CD14-positive monocyte (primary cell): ENCODE data around the gene SFT2D3. TPM values are rescaled to one million over a fixed set of nuclear protein-coding genes. Genes with fewer than 3 reads are reported as not detected.

ENCODE experiments used
- DNase-seq, 3 donors: peaks; one replicate each; pipeline ENCODE4 v3.0.0-alpha.2; 2011 to 2022
- H2AFZ ChIP-seq: 2 replicates; pipeline ENCODE4 v1.6.0; 2012; ENCODE audit warnings: mild to moderate bottlenecking, low read depth, low read length, inconsistent platforms; ENCODE audit not compliant: insufficient read depth, poor library complexity, severe bottlenecking
- H3K27ac ChIP-seq, 2 donors: 1 replicate in 1 of 2; 2 replicates in 1 of 2; pipeline ENCODE4 v1.5.1; 2012 to 2013; ENCODE audit warnings: low read length in 2 of 2, control low read depth in 1 of 2, inconsistent platforms in 1 of 2, low read depth in 1 of 2, mild to moderate bottlenecking in 1 of 2
- H3K27me3 ChIP-seq, 2 donors: one replicate each; pipeline versions ENCODE4 v1.6.0 to v1.6.1; 2011 to 2013; ENCODE audit warnings: low read length in 2 of 2; ENCODE audit not compliant: control insufficient read depth in 2 of 2, insufficient read depth in 2 of 2
- H3K36me3 ChIP-seq, 2 donors: replicated peaks in 1 of 2; 1 replicate in 1 of 2; 2 replicates in 1 of 2; pipeline versions ENCODE4 v1.5.1 to v1.6.1; 2012 to 2013; ENCODE audit warnings: low read length in 2 of 2, control low read depth in 1 of 2, inconsistent platforms in 1 of 2, mild to moderate bottlenecking in 1 of 2; ENCODE audit not compliant: insufficient read depth in 2 of 2, control insufficient read depth in 1 of 2
- H3K4me1 ChIP-seq, 2 donors: 1 replicate in 1 of 2; 2 replicates in 1 of 2; pipeline versions ENCODE4 v1.5.1 to v1.6.1; 2012 to 2013; ENCODE audit warnings: low read length in 2 of 2, control low read depth in 1 of 2, inconsistent platforms in 1 of 2, mild to moderate bottlenecking in 1 of 2, moderate library complexity in 1 of 2; ENCODE audit not compliant: insufficient read depth in 2 of 2, control insufficient read depth in 1 of 2
- H3K4me2 ChIP-seq: replicated peaks from 2 replicates; pipeline ENCODE3; 2012; ENCODE audit warnings: low read length, moderate library complexity, mild to moderate bottlenecking; ENCODE audit not compliant: poor library complexity, severe bottlenecking; ENCODE audit errors: extremely low read depth
- H3K4me3 ChIP-seq, 3 experiments: fragments of 200-600 bp in 1 of 3; sonication (generic) in 1 of 3; replicated peaks in 1 of 3; 1 replicate in 2 of 3; 2 replicates in 1 of 3; pipeline ENCODE4 v1.5.1; 2011 to 2013; ENCODE audit warnings: low read length in 3 of 3, mild to moderate bottlenecking in 3 of 3, control low read depth in 2 of 3, low read depth in 2 of 3, inconsistent platforms in 1 of 3, moderate library complexity in 1 of 3
- H3K79me2 ChIP-seq: 2 replicates; pipeline ENCODE4 v1.6.0; 2012; ENCODE audit warnings: mild to moderate bottlenecking, control low read depth, inconsistent platforms, low read length, moderate library complexity; ENCODE audit not compliant: insufficient read depth
- H3K9ac ChIP-seq: 2 replicates; pipeline ENCODE4 v1.6.0; 2017; ENCODE audit warnings: low read length, mild to moderate bottlenecking; ENCODE audit not compliant: insufficient read depth, poor library complexity, severe bottlenecking
- H3K9me3 ChIP-seq, 2 donors: replicated peaks in 1 of 2; 1 replicate in 1 of 2; 2 replicates in 1 of 2; pipeline versions ENCODE4 v1.5.1 to v1.6.1; 2012 to 2013; ENCODE audit warnings: low read length in 2 of 2, control low read depth in 1 of 2; ENCODE audit not compliant: control insufficient read depth in 1 of 2, insufficient read depth in 1 of 2
- H4K20me1 ChIP-seq: 2 replicates; pipeline ENCODE4 v1.6.0; 2012; ENCODE audit warnings: mild to moderate bottlenecking, low read length, control low read depth, moderate library complexity; ENCODE audit not compliant: insufficient read depth
- H3K27ac Mint-ChIP-seq, 7 donors: one replicate each; pipeline ENCODE4 v1.8.0; 2020; ENCODE audit warnings: mild to moderate bottlenecking in 7 of 7, mixed read lengths in 7 of 7, moderate library complexity in 6 of 7, inconsistent platforms in 2 of 7
- H3K27me3 Mint-ChIP-seq, 3 donors: one replicate each; pipeline ENCODE4 v1.8.0; 2021 to 2022; ENCODE audit warnings: low read depth in 3 of 3, mild to moderate bottlenecking in 3 of 3, mixed read lengths in 3 of 3, moderate library complexity in 3 of 3, inconsistent platforms in 1 of 3
- H3K36me3 Mint-ChIP-seq, 2 donors: one replicate each; pipeline ENCODE4 v1.8.0; 2020; ENCODE audit warnings: mixed read lengths in 2 of 2, inconsistent platforms in 1 of 2, mild to moderate bottlenecking in 1 of 2
- H3K4me1 Mint-ChIP-seq: one replicate; pipeline ENCODE4 v1.8.0; 2020; ENCODE audit warnings: mild to moderate bottlenecking, mixed read lengths
- H3K4me3 Mint-ChIP-seq, 2 donors: one replicate each; pipeline ENCODE4 v1.8.0; 2020; ENCODE audit warnings: mild to moderate bottlenecking in 2 of 2, mixed read lengths in 2 of 2, moderate library complexity in 1 of 2
- H3K9me3 Mint-ChIP-seq, 7 donors: one replicate each; pipeline ENCODE4 v1.8.0; 2020 to 2022; ENCODE audit warnings: mixed read lengths in 7 of 7, mild to moderate bottlenecking in 6 of 7, moderate library complexity in 6 of 7, inconsistent platforms in 2 of 7
- CTCF ChIP-seq: fragments of 200-600 bp; IDR thresholded peaks from one replicate; pipeline ENCODE4 v1.8.0; 2022; ENCODE audit warnings: antibody characterized with exemption, mild to moderate bottlenecking
- WGBS: methylation state at CpG from one replicate; pipeline ENCODE4 v1.1.5; 2013; ENCODE audit warnings: missing lambda C conversion rate; ENCODE audit not compliant: insufficient coverage; 5-methylcytosine and 5-hydroxymethylcytosine counted together
- intact Hi-C, 2 donors: fragments of 100-400 bp; cut with micrococcal nuclease; formaldehyde crosslinking; loops; one replicate each; pipeline versions ENCODE4 v1.15.0 to v1.15.1; 2023
- polyA plus RNA-seq, 3 donors: library from polyadenylated mRNA; depleted of rRNA in 1 of 3; unstranded in 2 of 3; stranded (reverse) in 1 of 3; fragments of 300-500 nt in 2 of 3; fragments of >200 nt in 1 of 3; fragmentation: Illumina TruSeq in 2 of 3; gene quantifications; 1 replicate in 2 of 3; 2 replicates in 1 of 3; pipeline ENCODE4 v1.2.3, GENCODE V29; 2012 to 2021

Gene SFT2D3
- polyA plus RNA-seq, 3 donors: 3.8 to 4.9 TPM; not detected in 1

GRCh38 chr2:127679680-127680361 lies 21.5 kb upstream of the SFT2D3 start:
- no peak overlapping the region for H3K9ac ChIP-seq
- H3K27ac Mint-ChIP-seq: no peak overlapping the region
- H3K4me3 Mint-ChIP-seq: no peak overlapping the region
- no peak for TF ChIP-seq CTCF
- peaks cover 5 to 7% of the 10 kb centered on the region in 2 donors for H3K9me3 ChIP-seq
- WGBS: 96% methylated on average over 12 of the region's 15 CpGs
- peaks cover 17% of the 10 kb centered on the region for H3K4me1 Mint-ChIP-seq
- peaks cover 0 to 6% (median 1%) of the 10 kb centered on the region in 7 donors for H3K9me3 Mint-ChIP-seq
- no peak overlapping the region for H3K4me3 ChIP-seq
- no peak overlapping the region for H3K4me2 ChIP-seq
- H3K27ac ChIP-seq: no peak overlapping the region
- no peaks in the 10 kb centered on the region for H3K36me3 ChIP-seq
- H3K4me1 ChIP-seq: peaks cover 4 to 6% of the 10 kb centered on the region in 2 donors
- peaks cover 16 to 46% of the 10 kb centered on the region in 2 donors for H3K27me3 ChIP-seq
- intact Hi-C loops: no loop called here
- no peak overlapping the region for H2AFZ ChIP-seq
- peaks cover 43 to 60% (median 45%) of the 10 kb centered on the region in 3 donors for H3K27me3 Mint-ChIP-seq
- peaks cover 0 to 7% of the 10 kb centered on the region in 2 donors for H3K36me3 Mint-ChIP-seq
- DNase-seq: no peak
- H3K79me2 ChIP-seq: no peaks in the 10 kb centered on the region
- no peaks in the 10 kb centered on the region for H4K20me1 ChIP-seq

DNA sequence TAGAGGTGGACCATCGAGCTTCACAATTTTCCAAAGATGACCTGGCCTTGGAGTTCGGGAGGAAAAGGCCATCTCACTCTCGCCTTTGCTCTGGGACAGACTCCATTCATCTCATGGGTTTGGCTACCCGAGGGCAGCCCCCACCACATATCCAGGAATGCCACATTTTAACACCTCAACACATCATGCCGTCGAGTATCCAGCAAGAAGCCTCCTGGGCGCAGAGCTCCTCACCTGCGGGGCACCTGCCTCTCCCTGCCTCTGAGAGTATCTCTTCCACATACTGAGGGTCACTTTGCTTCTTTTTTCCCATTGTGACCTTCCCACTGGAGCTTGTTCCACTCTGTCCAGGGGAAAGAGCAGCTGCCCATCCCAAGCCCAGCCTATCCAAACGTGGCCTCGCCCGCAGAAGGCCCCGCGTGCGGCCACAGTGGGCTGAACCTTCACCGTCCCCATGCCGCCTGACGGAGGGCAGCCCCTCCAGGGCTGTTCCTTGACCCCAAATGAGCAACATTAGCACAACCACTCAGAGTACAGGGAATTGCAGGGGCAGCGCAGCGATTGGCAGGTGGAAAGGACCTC lies 20.5 kb upstream of the SFT2D3 start:
- peaks cover 0 to under 1% of the 10 kb centered on the region in 2 donors for H3K4me1 ChIP-seq
- intact Hi-C loops: no loop called here
- 88% methylated on average over 19 of the region's 19 CpGs for WGBS
- H3K9ac ChIP-seq: no peak overlapping the region
- Mint-ChIP-seq H3K36me3 (peaks cover 0 to 5% of the 10 kb centered on the region in 2 donors), H3K4me1 (peaks cover 14% of the 10 kb centered on the region), H3K27ac (no peak overlapping the region), H3K4me3 (peak overlapping the region in 1 of 2 donors; percentile 77), H3K9me3 (peaks cover 0 to 3% (median 0%) of the 10 kb centered on the region in 7 donors), H3K27me3 (peaks cover 38 to 52% (median 38%) of the 10 kb centered on the region in 3 donors)
- H3K79me2 ChIP-seq: no peaks in the 10 kb centered on the region
- TF ChIP-seq CTCF: no peak
- no peaks in the 10 kb centered on the region for H4K20me1 ChIP-seq
- peaks cover 1 to 7% of the 10 kb centered on the region in 2 donors for H3K9me3 ChIP-seq
- peaks cover 12 to 40% of the 10 kb centered on the region in 2 donors for H3K27me3 ChIP-seq
- no peaks in the 10 kb centered on the region for H3K36me3 ChIP-seq
- no peak overlapping the region for H3K4me3 ChIP-seq
- no peak overlapping the region for H3K27ac ChIP-seq
- DNase-seq: no peak
- peak overlapping the region; percentile 41 for H3K4me2 ChIP-seq
- H2AFZ ChIP-seq: peak overlapping the region; percentile 61
